IMR-90 (cell line): ENCODE measurements around the gene GPA33. TPM values are rescaled to one million over a fixed set of nuclear protein-coding genes. Genes with fewer than 3 reads are reported as not detected.
A peak's percentile ranks its signal among the peaks of the same experiment; 100 is the strongest.

Experiments
- ATAC-seq: fragments of 200-7000 bp; cut with Tn5 transposase; 2 replicates; pipeline ENCODE4 v1.9.1; 2020; ENCODE audit warnings: low read depth, mild to moderate bottlenecking, moderate library complexity
- BruUV-seq: library from RNA; stranded (reverse); fragments of 400-500 nt; replicated peaks from 2 replicates; lab custom pipeline; 2021; lab: Mats Ljungman, UMichigan
- CTCF ChIA-PET: fragments of 300-600 bp; formaldehyde crosslinking; extraction: SDS; loops from one replicate; lab custom pipeline; 2021; ENCODE audit warnings: antibody characterized with exemption; lab: Yijun Ruan, JAX
- POLR2A ChIA-PET: fragments of 300-600 bp; sonication (Branson Sonifier 250); formaldehyde crosslinking; loops from one replicate; lab custom pipeline; 2022; ENCODE audit warnings: antibody characterized with exemption; ENCODE audit not compliant: unreplicated experiment; lab: Charles Lee
- DNase-seq: peaks from one replicate; pipeline ENCODE4 v3.0.0; 2013
- H2AFZ ChIP-seq: replicated peaks from 2 replicates; pipeline ENCODE3; 2013; ENCODE audit warnings: low read length, mild to moderate bottlenecking; ENCODE audit not compliant: poor library complexity
- H2AK5ac ChIP-seq: 2 replicates; pipeline ENCODE4 v1.6.1; 2013; ENCODE audit warnings: low read depth, low read length, inconsistent platforms
- H2AK9ac ChIP-seq: replicated peaks from 2 replicates; pipeline ENCODE3; 2013; ENCODE audit warnings: mild to moderate bottlenecking, low read depth, low read length, moderate library complexity; ENCODE audit not compliant: poor library complexity
- H2BK120ac ChIP-seq: 2 replicates; pipeline ENCODE4 v1.6.1; 2013; ENCODE audit warnings: low read depth, low read length, inconsistent platforms
- H2BK15ac ChIP-seq: 3 replicates; pipeline ENCODE4 v1.6.1; 2013; ENCODE audit warnings: low read depth, low read length, inconsistent platforms
- H2BK20ac ChIP-seq: 2 replicates; pipeline ENCODE4 v1.6.1; 2013; ENCODE audit warnings: low read depth, mild to moderate bottlenecking, inconsistent platforms, low read length, moderate library complexity
- H2BK5ac ChIP-seq: 2 replicates; pipeline ENCODE4 v1.6.1; 2013; ENCODE audit warnings: mild to moderate bottlenecking, low read depth, low read length, inconsistent platforms; ENCODE audit not compliant: poor library complexity, severe bottlenecking
- H3K14ac ChIP-seq: replicated peaks from 2 replicates; pipeline ENCODE4 v1.6.1; 2013; ENCODE audit warnings: low read depth, low read length, inconsistent platforms
- H3K18ac ChIP-seq: 2 replicates; pipeline ENCODE4 v1.6.1; 2013; ENCODE audit warnings: low read depth, low read length, control low read depth
- H3K23ac ChIP-seq: 2 replicates; pipeline ENCODE4 v1.6.1; 2013; ENCODE audit warnings: low read depth, low read length, inconsistent platforms
- H3K27ac ChIP-seq: 2 replicates; pipeline ENCODE4 v1.5.1; 2013; ENCODE audit warnings: mild to moderate bottlenecking, control low read depth, low read length; ENCODE audit not compliant: insufficient read depth
- H3K27me3 ChIP-seq: 2 replicates; pipeline ENCODE4 v1.6.1; 2013; ENCODE audit warnings: low read length; ENCODE audit not compliant: control insufficient read depth, insufficient read depth
- H3K36me3 ChIP-seq: 2 replicates; pipeline ENCODE4 v1.6.1; 2013; ENCODE audit warnings: low read length, mixed read lengths; ENCODE audit not compliant: control insufficient read depth, insufficient read depth
- H3K4ac ChIP-seq: 2 replicates; pipeline ENCODE4 v1.6.1; 2013; ENCODE audit warnings: low read depth, low read length, inconsistent platforms
- H3K4me1 ChIP-seq: 2 replicates; pipeline ENCODE4 v1.6.1; 2013; ENCODE audit warnings: low read length, mixed read lengths; ENCODE audit not compliant: control insufficient read depth, insufficient read depth
- H3K4me2 ChIP-seq: 2 replicates; pipeline ENCODE4 v1.6.1; 2013; ENCODE audit warnings: low read depth, mild to moderate bottlenecking, control low read depth, low read length, moderate library complexity
- H3K4me3 ChIP-seq: 2 replicates; pipeline ENCODE4 v1.5.1; 2013; ENCODE audit warnings: low read depth, mild to moderate bottlenecking, control low read depth, low read length, moderate library complexity; ENCODE audit not compliant: insufficient read depth
- H3K56ac ChIP-seq: 2 replicates; pipeline ENCODE4 v1.6.1; 2013; ENCODE audit warnings: low read length, inconsistent platforms; ENCODE audit not compliant: insufficient read depth; ENCODE audit errors: extremely low read depth
- H3K79me1 ChIP-seq, 2 experiments: 2 replicates each; pipeline ENCODE4 v1.6.1; 2013; ENCODE audit warnings: low read length in 2 of 2, inconsistent platforms in 1 of 2, low read depth in 1 of 2
- H3K9ac ChIP-seq: 2 replicates; pipeline ENCODE4 v1.6.1; 2013; ENCODE audit warnings: low read depth, low read length, control low read depth
- H3K9me1 ChIP-seq: 2 replicates; pipeline ENCODE4 v1.6.1; 2013; ENCODE audit warnings: low read length, inconsistent platforms; ENCODE audit not compliant: insufficient read depth
- H3K9me3 ChIP-seq: 2 replicates; pipeline ENCODE4 v1.6.1; 2013; ENCODE audit warnings: low read length; ENCODE audit not compliant: control insufficient read depth, insufficient read depth
- H4K20me1 ChIP-seq: 2 replicates; pipeline ENCODE4 v1.6.1; 2013; ENCODE audit warnings: low read length, inconsistent platforms; ENCODE audit not compliant: insufficient read depth
- H4K5ac ChIP-seq: 2 replicates; pipeline ENCODE4 v1.6.1; 2013; ENCODE audit warnings: mild to moderate bottlenecking, low read depth, low read length, control low read depth
- H4K8ac ChIP-seq, 2 experiments: 2 replicates each; pipeline ENCODE4 v1.6.1; 2013; ENCODE audit warnings: low read depth in 2 of 2, low read length in 2 of 2, control low read depth in 1 of 2, inconsistent platforms in 1 of 2
- H4K91ac ChIP-seq: 2 replicates; pipeline ENCODE4 v1.6.1; 2013; ENCODE audit warnings: low read depth, low read length, inconsistent platforms; ENCODE audit not compliant: insufficient read depth
- BHLHE40 ChIP-seq: fragments of 150-350 bp; IDR thresholded peaks from 2 replicates; pipeline ENCODE4 v1.6.1; 2016; ENCODE audit warnings: mild to moderate bottlenecking, low read depth, low read length
- CEBPB ChIP-seq: IDR thresholded peaks from 2 replicates; pipeline ENCODE4 v1.6.1; 2012; ENCODE audit warnings: low read depth, low read length, improper control_type of control experiment
- CHD1 ChIP-seq: IDR thresholded peaks from 2 replicates; pipeline ENCODE4 v1.6.1; 2012; ENCODE audit warnings: low read depth, low read length, improper control_type of control experiment
- CTCF ChIP-seq: conservative IDR thresholded peaks from 2 replicates; pipeline ENCODE4 v1.5.1; 2012; ENCODE audit warnings: mild to moderate bottlenecking, low read depth, low read length, improper control_type of control experiment
- ELK1 ChIP-seq: fragments of 150-350 bp; IDR thresholded peaks from 2 replicates; pipeline ENCODE4 v1.6.1; 2016; ENCODE audit warnings: low read depth, mild to moderate bottlenecking, low read length, moderate library complexity, borderline replicate concordance
- FOS ChIP-seq: fragments of 150-350 bp; IDR thresholded peaks from 2 replicates; pipeline ENCODE4 v1.6.1; 2016; ENCODE audit warnings: low read depth, low read length
- MAFK ChIP-seq: IDR thresholded peaks from 2 replicates; pipeline ENCODE4 v1.6.1; 2012; ENCODE audit warnings: low read depth, low read length, improper control_type of control experiment
- MAZ ChIP-seq: IDR thresholded peaks from 2 replicates; pipeline ENCODE4 v1.6.1; 2012; ENCODE audit warnings: low read depth, mild to moderate bottlenecking, low read length, improper control_type of control experiment, moderate library complexity, borderline replicate concordance
- MXI1 ChIP-seq: IDR thresholded peaks from 2 replicates; pipeline ENCODE4 v1.6.1; 2012; ENCODE audit warnings: low read depth, mild to moderate bottlenecking, low read length, moderate library complexity, borderline replicate concordance
- NFE2L2 ChIP-seq: fragments of 150-350 bp; IDR thresholded peaks from 2 replicates; pipeline ENCODE4 v1.6.1; 2016; ENCODE audit warnings: low read depth, mild to moderate bottlenecking, low read length
- POLR2A ChIP-seq: IDR thresholded peaks from 2 replicates; pipeline ENCODE4 v1.6.1; 2012; ENCODE audit warnings: mild to moderate bottlenecking, low read depth, low read length
- RAD21 ChIP-seq: IDR thresholded peaks from 2 replicates; pipeline ENCODE4 v1.6.1; 2012; ENCODE audit warnings: low read length, improper control_type of control experiment
- RCOR1 ChIP-seq: IDR thresholded peaks from 2 replicates; pipeline ENCODE4 v1.6.1; 2012; ENCODE audit warnings: mild to moderate bottlenecking, low read length, improper control_type of control experiment; ENCODE audit not compliant: insufficient replicate concordance
- RFX5 ChIP-seq: IDR thresholded peaks from 2 replicates; pipeline ENCODE4 v1.8.0; 2012; ENCODE audit warnings: low read depth, mild to moderate bottlenecking, low read length, moderate library complexity
- SMC3 ChIP-seq: fragments of 150-350 bp; IDR thresholded peaks from 2 replicates; pipeline ENCODE4 v1.6.1; 2016; ENCODE audit warnings: low read depth, mild to moderate bottlenecking, antibody characterized with exemption, low read length, moderate library complexity
- USF2 ChIP-seq: fragments of 150-350 bp; IDR thresholded peaks from 2 replicates; pipeline ENCODE4 v1.6.1; 2017; ENCODE audit warnings: mild to moderate bottlenecking, antibody characterized with exemption, low read length, low read depth
- WGBS, 2 experiments: methylation state at CpG; one replicate each; pipeline versions ENCODE4 v1.1.5 to v1.1.7; 2013; ENCODE audit warnings: missing lambda C conversion rate in 2 of 2; ENCODE audit not compliant: insufficient read length in 1 of 2; ENCODE audit errors: extremely low coverage in 2 of 2; 5-methylcytosine and 5-hydroxymethylcytosine counted together
- dilution Hi-C: fragments of 300-500 bp; cut with HindIII; formaldehyde crosslinking; loops from one replicate; pipeline ENCODE4 v1.14.3; 2018; ENCODE audit warnings: low sequenced_read_pairs; ENCODE audit not compliant: unreplicated experiment
- in situ Hi-C: fragments of 300-500 bp; cut with MboI; formaldehyde crosslinking; loops from 3 replicates; pipeline ENCODE4 v1.14.3; 2019; ENCODE audit warnings: low sequenced_read_pairs, inconsistent platforms, mixed read lengths
- intact Hi-C: fragments of 100-400 bp; cut with micrococcal nuclease; formaldehyde crosslinking; loops from 2 replicates; pipeline ENCODE4 v1.10.0; 2022
- polyA plus RNA-seq, 3 experiments: library from polyadenylated mRNA; depleted of rRNA; stranded (reverse); fragments of >200 nt; gene quantifications; 2 replicates each; pipeline ENCODE4 v1.2.3, GENCODE V29; 2012; ENCODE audit warnings: low replicate concordance in 1 of 3
- total RNA-seq: library from RNA; depleted of rRNA; stranded (reverse); fragments of >200 nt; gene quantifications from 2 replicates; pipeline ENCODE4 v1.2.3, GENCODE V29; 2012

The GPA33 gene
- total and polyA plus RNA-seq, 2 of the 4 experiments (the other 2 are of a cell fraction) = not detected

GRCh38 chr1:167121375-167122120 lies 31.4 kb upstream of the GPA33 start:
- no peak overlapping the region for H2AK9ac ChIP-seq
- WGBS, 2 experiments = no CpG with 5 or more reads among the region's 47 CpGs
- H4K8ac ChIP-seq = no peak overlapping the region
- no peak overlapping the region for H2BK120ac ChIP-seq
- no peak overlapping the region for H2BK20ac ChIP-seq
- H4K91ac ChIP-seq = no peak overlapping the region
- POLR2A ChIA-PET = no interaction called here
- H2AK5ac ChIP-seq = no peak overlapping the region
- no peaks in the 10 kb centered on the region for H3K36me3 ChIP-seq
- H3K27me3 ChIP-seq = peaks cover 10% of the 10 kb centered on the region
- H4K20me1 ChIP-seq = no peaks in the 10 kb centered on the region
- no peak overlapping the region for H2BK15ac ChIP-seq
- H3K79me1 ChIP-seq = no peaks in the 10 kb centered on the region
- H3K14ac ChIP-seq = no peak overlapping the region
- peak overlapping the region; percentile 88 for H3K4me2 ChIP-seq
- intact Hi-C loops = no loop called here
- ATAC-seq = peak; percentile 44
- H4K5ac ChIP-seq = no peak overlapping the region
- H3K4me1 ChIP-seq = no peaks in the 10 kb centered on the region
- no TSS peak for BruUV-seq
- no peak for DNase-seq
- TF ChIP-seq BHLHE40 (no peak), CHD1 (no peak), MAZ (no peak), CEBPB (no peak), RAD21 (no peak), MXI1 (no peak), FOS (no peak), RFX5 (no peak), RCOR1 (no peak), POLR2A (no peak), MAFK (no peak), NFE2L2 (no peak), SMC3 (no peak), CTCF (no peak), ELK1 (no peak), USF2 (no peak)
- H3K9me3 ChIP-seq = no peaks in the 10 kb centered on the region
- no peak overlapping the region for H2BK5ac ChIP-seq
- H3K4me3 ChIP-seq = peak overlapping the region; percentile 15
- in situ Hi-C loops = no loop called here
- no peak overlapping the region for H3K56ac ChIP-seq
- H3K18ac ChIP-seq = no peak overlapping the region
- no peaks in the 10 kb centered on the region for H3K9me1 ChIP-seq
- H3K4ac ChIP-seq = no peak overlapping the region
- H2AFZ ChIP-seq = peak overlapping the region; percentile 84
- dilution Hi-C loops = no loop called here
- H3K27ac ChIP-seq = no peak overlapping the region
- H3K9ac ChIP-seq = no peak overlapping the region
- H3K23ac ChIP-seq = no peak overlapping the region
- CTCF ChIA-PET = no interaction called here
